ENCODE results near the gene HARS1. TPM values are rescaled to one million over a fixed set of nuclear protein-coding genes. Genes with fewer than 3 reads are reported as not detected.
"Not testable (repeated sequence)": the region's sequence is repeated elsewhere in the genome, so short reads cannot be mapped to it uniquely, and the experiment has no call there.

Gene HARS1
- total RNA-seq, 1 donor from 2014 or later, result 110 TPM

DNA sequence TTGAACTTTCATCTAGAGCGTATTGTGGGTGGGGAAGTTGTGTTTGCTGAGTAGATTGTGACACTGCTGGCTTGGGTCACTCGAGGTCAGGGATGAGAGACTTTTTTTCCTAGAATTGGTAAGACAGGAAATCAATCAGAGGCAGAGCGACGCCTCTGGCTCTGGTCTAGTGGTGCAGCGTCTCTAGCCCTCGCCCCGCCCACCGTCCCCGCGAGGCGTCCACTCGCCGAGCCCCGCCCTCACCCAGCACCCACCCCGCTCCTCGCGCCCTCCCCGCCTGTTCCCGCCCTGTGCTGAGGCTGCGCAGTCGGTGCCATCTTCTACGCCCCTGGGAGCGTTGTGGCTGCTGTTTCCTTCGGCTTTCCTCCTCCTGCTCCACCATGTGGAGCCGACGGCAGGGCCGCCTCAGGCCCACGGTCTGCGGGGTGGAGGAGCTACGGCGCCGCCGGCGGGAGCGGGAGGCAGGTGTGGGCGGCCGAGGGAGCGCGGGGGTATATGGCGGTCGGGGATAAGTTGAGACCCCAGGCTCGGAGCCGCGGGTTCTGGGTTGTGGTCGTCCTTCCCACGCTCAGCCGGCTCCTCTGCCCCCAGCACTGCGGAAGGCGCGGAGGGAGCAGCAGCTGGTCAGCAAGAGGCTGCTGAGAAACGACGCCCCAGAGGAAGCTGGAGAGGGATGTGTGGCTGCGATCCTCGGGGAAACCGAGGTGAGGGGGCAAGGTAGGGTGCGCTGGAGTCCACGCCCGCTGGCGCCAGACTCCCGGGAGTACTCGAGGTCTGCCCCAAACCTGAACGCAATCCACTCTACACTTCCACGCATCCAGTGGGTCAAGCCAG lies 51.8 kb downstream of the HARS1 start, which contains the start of gene TMCO6:
TMCO6 (plus strand) TSS at position 304 of the 834 bp plus-strand sequence; CDS start at position 381, 77 bp downstream.
- Mint-ChIP-seq H3K36me3 (ENCODE audit: low read depth) (peaks cover 39% of the 10 kb centered on the region), H3K4me3 (ENCODE audit: low read depth) (peak within 1 kb of the TSS; percentile 94), H3K27ac (peak within 1 kb of the TSS; percentile 93), H3K27me3 (ENCODE audit: low read depth) (no peaks in the 10 kb centered on the region), H3K9me3 (no peaks in the 10 kb centered on the region), H3K4me1 (ENCODE audit: low read depth) (peaks cover 26% of the 10 kb centered on the region)
- peak; percentile 93 for DNase-seq (ENCODE audit: low spot score)
- intact Hi-C loops (cut with micrococcal nuclease), result loop anchor here (1.0 to 10.0 kb wide), 10 partner anchors 8 to 385 kb away; partner anchors contain the start of genes ANKHD1, APBB3, EIF4EBP3 and HARS1

- intact Hi-C loops (cut with micrococcal nuclease), result loop anchor here (1.0 to 10.0 kb wide), 10 partner anchors 8 to 384 kb away; partner anchors contain the start of genes ANKHD1, APBB3, EIF4EBP3 and HARS1
- H3K27me3 Mint-ChIP-seq (ENCODE audit: low read depth); H3K9me3 Mint-ChIP-seq; DNase-seq (ENCODE audit: low spot score): not testable (repeated sequence)
- peaks cover 29% of the 10 kb centered on the region for H3K4me1 Mint-ChIP-seq (ENCODE audit: low read depth)
- peak overlapping the region; percentile 94 for H3K4me3 Mint-ChIP-seq (ENCODE audit: low read depth)
- peak overlapping the region; percentile 93 for H3K27ac Mint-ChIP-seq
- H3K36me3 Mint-ChIP-seq (ENCODE audit: low read depth), result peaks cover 33% of the 10 kb centered on the region
Measured at GRCh38 chr5:140638898-140639147, 52.3 kb downstream of the HARS1 start.

- Mint-ChIP-seq H3K4me1 (ENCODE audit: low read depth) (peaks cover 39% of the 10 kb centered on the region), H3K4me3 (ENCODE audit: low read depth) (no peak overlapping the region), H3K36me3 (ENCODE audit: low read depth) (peaks cover 22% of the 10 kb centered on the region), H3K9me3 (no peaks in the 10 kb centered on the region), H3K27me3 (ENCODE audit: low read depth) (peaks cover 4% of the 10 kb centered on the region), H3K27ac (no peak overlapping the region)
- intact Hi-C loops (cut with micrococcal nuclease), result loop anchor here (2.0 to 10.0 kb wide), 6 partner anchors 53 to 383 kb away; partner anchors contain the start of genes ANKHD1, HARS1, HARS2 and SLC4A9
- no peak for DNase-seq (ENCODE audit: low spot score)
Measured at GRCh38 chr5:140637371-140638100, 53.6 kb downstream of the HARS1 start.

GRCh38 chr5:140635291-140636257 lies 55.6 kb downstream of the HARS1 start:
- H3K9me3 Mint-ChIP-seq, result no peaks in the 10 kb centered on the region
- no peak for DNase-seq (ENCODE audit: low spot score)
- peaks cover 33% of the 10 kb centered on the region for H3K4me1 Mint-ChIP-seq (ENCODE audit: low read depth)
- H3K4me3 Mint-ChIP-seq (ENCODE audit: low read depth), result no peak overlapping the region
- intact Hi-C loops (cut with micrococcal nuclease), result loop anchor here (1.0 to 10.0 kb wide), 3 partner anchors 262 to 381 kb away; partner anchors contain the start of gene SLC4A9
- H3K27me3 Mint-ChIP-seq (ENCODE audit: low read depth), result peaks cover 12% of the 10 kb centered on the region
- H3K36me3 Mint-ChIP-seq (ENCODE audit: low read depth), result peaks cover 7% of the 10 kb centered on the region
- no peak overlapping the region for H3K27ac Mint-ChIP-seq

DNA sequence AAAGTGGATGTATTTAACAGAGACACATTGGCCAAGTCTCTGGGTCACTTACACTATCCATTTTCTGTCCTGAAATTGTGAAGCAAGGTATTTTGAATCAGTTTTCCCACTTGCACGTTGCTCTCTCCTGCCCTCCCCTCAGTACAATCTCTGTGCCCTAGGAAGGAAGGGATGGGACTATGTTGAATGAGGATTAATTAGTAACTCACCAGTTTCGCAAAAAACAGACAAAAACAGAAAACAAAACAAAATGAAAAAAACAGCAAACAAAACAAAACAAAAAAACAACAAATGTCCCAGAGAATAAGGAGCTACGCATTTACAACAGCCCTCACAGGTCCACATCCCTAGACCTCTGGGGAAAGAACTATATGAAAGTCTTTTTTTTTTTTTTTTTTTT lies 57.1 kb downstream of the HARS1 start:
- no peaks in the 10 kb centered on the region for H3K36me3 Mint-ChIP-seq (ENCODE audit: low read depth)
- intact Hi-C loops (cut with micrococcal nuclease), result loop anchor here (10.0 kb wide), 1 partner anchor 379 kb away; no protein-coding TSS in a partner anchor
- H3K27ac Mint-ChIP-seq, result no peak overlapping the region
- peak overlapping the region; percentile 4 for H3K4me3 Mint-ChIP-seq (ENCODE audit: low read depth)
- no peak for DNase-seq (ENCODE audit: low spot score)
- peaks cover 29% of the 10 kb centered on the region for H3K4me1 Mint-ChIP-seq (ENCODE audit: low read depth)
- no peaks in the 10 kb centered on the region for H3K9me3 Mint-ChIP-seq
- peaks cover 12% of the 10 kb centered on the region for H3K27me3 Mint-ChIP-seq (ENCODE audit: low read depth)

- H3K9me3 Mint-ChIP-seq, result no peaks in the 10 kb centered on the region
- H3K4me3 Mint-ChIP-seq (ENCODE audit: low read depth), result peak overlapping the region; percentile 80
- peaks cover 12% of the 10 kb centered on the region for H3K27me3 Mint-ChIP-seq (ENCODE audit: low read depth)
- no peak for DNase-seq (ENCODE audit: low spot score)
- no peak overlapping the region for H3K27ac Mint-ChIP-seq
- peaks cover 25% of the 10 kb centered on the region for H3K4me1 Mint-ChIP-seq (ENCODE audit: low read depth)
- intact Hi-C loops (cut with micrococcal nuclease), result loop anchor here (10.0 kb wide), 1 partner anchor 379 kb away; no protein-coding TSS in a partner anchor
- no peaks in the 10 kb centered on the region for H3K36me3 Mint-ChIP-seq (ENCODE audit: low read depth)
Measured at GRCh38 chr5:140633501-140633900, 57.7 kb downstream of the HARS1 start.

DNA sequence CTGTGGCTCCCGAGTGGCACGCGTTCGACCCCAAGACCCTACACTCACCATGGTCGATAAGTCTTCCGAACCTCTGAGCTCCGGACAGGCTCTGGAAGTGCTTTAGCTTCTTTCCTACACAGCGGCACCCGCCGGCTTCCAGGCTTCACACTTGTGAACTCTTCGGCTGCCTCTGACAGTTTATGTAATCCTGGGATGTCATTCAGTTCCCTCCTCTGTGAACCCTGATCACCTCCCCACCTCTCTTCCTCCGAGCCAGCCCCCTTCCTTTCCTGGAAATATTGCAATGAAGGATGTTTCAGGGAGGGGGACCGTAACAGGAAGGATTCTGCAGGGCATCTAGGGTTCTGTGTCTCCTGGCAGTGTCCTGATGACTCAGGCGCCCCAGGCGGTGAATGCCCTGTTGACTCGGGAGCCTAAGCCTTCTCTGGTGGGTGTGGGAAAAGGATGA lies 58.1 kb downstream of the HARS1 start, which contains the start of gene CD14:
CD14 (minus strand) TSS at position 155 of the 451 bp plus-strand sequence; CDS start at position 51, 104 bp downstream.
- peaks cover 23% of the 10 kb centered on the region for H3K4me1 Mint-ChIP-seq (ENCODE audit: low read depth)

GRCh38 chr5:140632366-140633020 lies 58.7 kb downstream of the HARS1 start:
- no peak overlapping the region for H3K27ac Mint-ChIP-seq
- peaks cover 14% of the 10 kb centered on the region for H3K27me3 Mint-ChIP-seq (ENCODE audit: low read depth)
- H3K9me3 Mint-ChIP-seq, result peaks cover 9% of the 10 kb centered on the region
- DNase-seq (ENCODE audit: low spot score), result peak; percentile 27
- H3K36me3 Mint-ChIP-seq (ENCODE audit: low read depth), result no peaks in the 10 kb centered on the region
- H3K4me1 Mint-ChIP-seq (ENCODE audit: low read depth), result peaks cover 23% of the 10 kb centered on the region
- intact Hi-C loops (cut with micrococcal nuclease), result loop anchor here (10.0 kb wide), 1 partner anchor 378 kb away; no protein-coding TSS in a partner anchor
- H3K4me3 Mint-ChIP-seq (ENCODE audit: low read depth), result peak overlapping the region; percentile 80

More for the DNA sequence above, 58.1 kb downstream of the HARS1 start, which contains the start of gene CD14:
- DNase-seq (ENCODE audit: low spot score), result no peak
- H3K9me3 Mint-ChIP-seq, result peaks cover 4% of the 10 kb centered on the region
- no peak within 1 kb of the TSS for H3K27ac Mint-ChIP-seq
- peak within 1 kb of the TSS; percentile 80 for H3K4me3 Mint-ChIP-seq (ENCODE audit: low read depth)
- intact Hi-C loops (cut with micrococcal nuclease), result loop anchor here (10.0 kb wide), 1 partner anchor 378 kb away; no protein-coding TSS in a partner anchor
- no peaks in the 10 kb centered on the region for H3K36me3 Mint-ChIP-seq (ENCODE audit: low read depth)
- peaks cover 14% of the 10 kb centered on the region for H3K27me3 Mint-ChIP-seq (ENCODE audit: low read depth)

DNA sequence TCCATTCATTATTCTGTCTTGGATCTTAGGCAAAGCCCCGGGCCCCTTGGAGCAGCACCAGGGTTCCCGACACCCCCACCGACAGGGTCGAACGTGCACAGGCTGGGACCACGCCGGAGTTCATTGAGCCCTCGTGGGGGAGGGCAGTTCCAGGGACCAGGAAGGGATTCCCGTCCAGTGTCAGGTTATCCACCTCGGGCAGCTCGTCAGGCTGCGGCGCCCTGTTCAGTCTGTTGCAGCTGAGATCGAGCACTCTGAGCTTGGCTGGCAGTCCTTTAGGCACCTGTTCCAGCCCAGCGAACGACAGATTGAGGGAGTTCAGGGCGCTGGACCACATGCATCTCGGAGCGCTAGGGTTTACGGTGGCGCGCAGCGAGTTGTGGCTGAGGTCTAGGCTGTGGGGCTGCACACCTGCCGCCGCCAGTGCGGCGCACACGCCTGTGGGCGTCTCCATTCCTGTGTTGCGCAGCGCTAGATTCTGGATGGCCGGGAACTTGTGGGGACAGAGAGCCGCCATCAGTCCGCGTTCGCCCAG lies 59.3 kb downstream of the HARS1 start:
- intact Hi-C loops (cut with micrococcal nuclease), result loop anchor here (10.0 kb wide), 1 partner anchor 377 kb away; no protein-coding TSS in a partner anchor

DNA sequence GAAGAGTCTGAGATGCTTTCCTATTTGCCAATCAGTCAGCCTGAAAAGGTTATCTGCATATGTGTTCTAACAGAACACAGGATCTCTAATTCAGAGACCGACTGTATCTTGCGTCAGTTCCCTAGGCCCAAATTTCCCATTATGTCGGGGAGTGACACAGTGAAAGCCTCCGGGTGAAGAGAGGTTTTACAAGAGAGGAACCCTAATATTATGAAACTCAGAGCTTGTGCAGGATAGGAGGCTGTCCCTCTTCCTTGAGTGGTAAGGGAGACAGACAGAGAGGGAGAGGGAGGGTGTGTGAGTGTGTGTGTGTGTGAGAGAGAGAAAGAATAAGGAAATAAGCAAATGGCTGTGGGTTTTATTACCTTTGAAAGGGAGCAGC lies 60.1 kb downstream of the HARS1 start:
- Mint-ChIP-seq H3K36me3 (ENCODE audit: low read depth) (no peaks in the 10 kb centered on the region), H3K27me3 (ENCODE audit: low read depth) (peaks cover 14% of the 10 kb centered on the region), H3K27ac (no peak overlapping the region), H3K9me3 (peaks cover 11% of the 10 kb centered on the region), H3K4me1 (ENCODE audit: low read depth) (peaks cover 23% of the 10 kb centered on the region), H3K4me3 (ENCODE audit: low read depth) (peak overlapping the region; percentile 50)
- intact Hi-C loops (cut with micrococcal nuclease), result loop anchor here (10.0 kb wide), 1 partner anchor 376 kb away; no protein-coding TSS in a partner anchor
- no peak for DNase-seq (ENCODE audit: low spot score)

More for the DNA sequence above, 59.3 kb downstream of the HARS1 start:
- DNase-seq (ENCODE audit: low spot score), result no peak
- H3K27ac Mint-ChIP-seq, result no peak overlapping the region
- H3K27me3 Mint-ChIP-seq (ENCODE audit: low read depth), result peaks cover 14% of the 10 kb centered on the region
- peaks cover 11% of the 10 kb centered on the region for H3K9me3 Mint-ChIP-seq
- peaks cover 23% of the 10 kb centered on the region for H3K4me1 Mint-ChIP-seq (ENCODE audit: low read depth)
- peak overlapping the region; percentile 80 for H3K4me3 Mint-ChIP-seq (ENCODE audit: low read depth)
- no peaks in the 10 kb centered on the region for H3K36me3 Mint-ChIP-seq (ENCODE audit: low read depth)

Data from activated T-helper 2 cell treated with anti-CD3 and anti-CD28 coated beads, Interferon-gamma antibody, Interleukin-2, Interleukin-4, amounts not matched to agents 10 μg/mL and 5 μg/mL and 100 μg/mL, durations not matched to agents 14 hours and 24 hours and 36 hours (primary cell).